ENCODE data around the gene APOL5. TPM values are rescaled to one million over a fixed set of nuclear protein-coding genes. Genes with fewer than 3 reads are reported as not detected.
A peak's percentile ranks its signal among the peaks of the same experiment; 100 is the strongest.

Gene APOL5
- total RNA-seq, 1 donor from 2014 or later: not detected

DNA sequence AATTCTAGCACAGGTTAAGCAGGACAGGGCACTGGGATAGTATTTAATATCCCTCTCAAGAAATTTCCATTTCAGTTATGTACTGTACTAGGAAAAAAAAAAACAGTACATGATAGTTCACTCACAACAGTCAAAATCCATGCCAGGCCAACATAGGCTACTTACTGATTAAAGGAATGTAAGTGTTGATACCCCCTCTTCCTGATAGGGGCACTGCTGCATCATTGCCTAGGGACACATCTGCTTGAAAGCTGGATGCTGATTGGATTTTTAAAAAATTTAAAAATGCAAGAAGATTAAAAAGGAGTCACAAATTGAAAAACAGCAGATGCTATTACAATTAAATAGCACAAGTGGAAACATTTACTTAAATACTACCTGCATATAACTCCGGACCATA lies 43.4 kb downstream of the APOL5 start:
- H3K27me3 Mint-ChIP-seq: peaks cover 13% of the 10 kb centered on the region
- H3K9me3 Mint-ChIP-seq: no peaks in the 10 kb centered on the region
- intact Hi-C loops (cut with micrococcal nuclease): no loop called here
- DNase-seq: peak; percentile 27
- no peaks in the 10 kb centered on the region for H3K36me3 Mint-ChIP-seq (ENCODE audit: low read depth)
- no peak overlapping the region for H3K27ac Mint-ChIP-seq
- no peak overlapping the region for H3K4me3 Mint-ChIP-seq
- no peaks in the 10 kb centered on the region for H3K4me1 Mint-ChIP-seq

DNA sequence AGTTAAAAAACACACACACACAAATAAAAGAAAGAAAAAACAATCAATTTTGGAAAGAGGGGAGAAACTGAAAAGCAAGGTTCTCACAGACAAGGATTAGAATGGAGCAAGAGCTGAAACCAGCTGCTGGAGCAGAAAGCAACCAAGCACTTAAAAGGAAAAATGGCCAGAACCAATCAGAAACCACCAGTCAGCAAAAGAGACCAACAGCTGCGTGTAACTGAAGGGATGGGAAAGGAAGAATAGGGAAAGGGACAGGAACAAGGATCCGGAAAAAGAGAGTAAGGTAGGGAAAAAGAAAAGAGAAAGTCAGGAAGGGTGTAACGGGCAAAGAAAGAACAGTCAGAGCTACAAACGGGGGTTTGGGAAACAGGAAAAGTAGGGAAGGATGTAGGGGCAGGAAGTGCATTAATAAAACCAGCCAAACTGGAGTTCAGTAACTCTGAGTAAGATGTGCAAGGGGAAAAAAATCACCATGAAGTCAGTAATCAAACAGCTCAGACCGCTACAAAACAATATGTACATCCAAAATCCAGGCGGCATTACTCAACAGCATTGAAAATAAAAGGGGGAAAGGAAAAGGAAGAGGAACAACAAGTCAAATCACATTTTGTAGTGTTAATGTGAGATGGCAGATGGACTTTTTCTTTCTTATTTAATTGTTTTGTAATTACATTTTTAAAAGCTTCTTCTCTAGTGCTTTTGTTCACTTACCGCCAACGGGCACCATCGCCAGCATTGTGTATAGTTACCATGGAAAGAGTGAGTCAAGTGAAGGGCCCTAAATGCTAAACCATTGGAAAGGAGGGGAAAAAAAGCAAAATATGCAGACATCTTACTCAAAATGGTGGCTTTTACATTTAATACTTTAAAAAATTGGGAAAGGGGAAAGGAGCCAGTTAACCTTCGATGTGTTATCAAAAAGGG lies 49.2 kb downstream of the APOL5 start:
- Mint-ChIP-seq H3K4me3 (no peak overlapping the region), H3K4me1 (no peaks in the 10 kb centered on the region), H3K27ac (no peak overlapping the region), H3K9me3 (no peaks in the 10 kb centered on the region), H3K27me3 (peaks cover 34% of the 10 kb centered on the region), H3K36me3 (ENCODE audit: low read depth) (no peaks in the 10 kb centered on the region)
- intact Hi-C loops (cut with micrococcal nuclease): no loop called here
- DNase-seq: no peak

DNA sequence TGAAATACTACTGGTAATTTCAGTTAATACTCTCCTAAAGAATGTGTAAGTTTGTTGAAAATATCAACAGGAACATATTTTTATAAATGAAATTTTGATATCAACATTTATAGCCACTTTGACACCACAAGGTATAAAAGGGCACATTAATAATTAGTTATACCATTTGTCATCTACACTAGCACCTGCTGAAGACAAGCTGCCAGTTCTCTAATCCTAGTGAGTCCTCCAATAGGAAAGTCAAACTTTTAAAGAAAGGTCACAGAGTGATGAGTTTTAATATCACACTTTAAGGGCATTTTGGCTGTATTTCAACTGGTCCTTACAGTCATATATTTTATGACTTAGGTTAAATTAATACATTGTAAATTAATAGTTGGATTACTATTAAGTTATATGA lies 52.3 kb downstream of the APOL5 start:
- H3K36me3 Mint-ChIP-seq (ENCODE audit: low read depth): no peaks in the 10 kb centered on the region
- H3K27me3 Mint-ChIP-seq: peaks cover 30% of the 10 kb centered on the region
- H3K4me1 Mint-ChIP-seq: no peaks in the 10 kb centered on the region
- intact Hi-C loops (cut with micrococcal nuclease): no loop called here
- no peak overlapping the region for H3K4me3 Mint-ChIP-seq
- DNase-seq: no peak
- H3K27ac Mint-ChIP-seq: no peak overlapping the region
- no peaks in the 10 kb centered on the region for H3K9me3 Mint-ChIP-seq

DNA sequence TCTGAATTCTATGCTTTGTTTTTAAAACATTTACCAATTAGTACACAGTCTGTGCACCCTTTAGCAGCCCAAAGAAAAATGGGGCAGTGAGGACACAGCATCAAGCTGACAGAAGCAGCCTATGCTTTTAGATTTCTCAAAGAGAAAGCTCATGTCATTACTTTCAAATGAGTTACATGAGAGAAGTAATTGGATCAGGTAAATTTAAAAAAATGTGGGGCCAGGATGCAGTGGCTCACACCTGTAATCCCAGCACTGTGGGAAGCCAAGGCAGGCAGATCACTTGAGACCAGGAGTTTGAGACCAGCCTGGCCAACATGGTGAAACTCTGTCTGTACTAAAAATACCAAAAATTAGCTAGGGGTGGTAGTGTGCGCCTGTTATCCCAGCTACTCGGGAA lies 57.7 kb downstream of the APOL5 start:
- H3K4me3 Mint-ChIP-seq: no peak overlapping the region
- H3K27me3 Mint-ChIP-seq: peaks cover 24% of the 10 kb centered on the region
- no peaks in the 10 kb centered on the region for H3K4me1 Mint-ChIP-seq

GRCh38 chr22:35777335-35777975 lies 59.8 kb downstream of the APOL5 start:
- H3K4me1 Mint-ChIP-seq: no peaks in the 10 kb centered on the region
- H3K9me3 Mint-ChIP-seq: no peaks in the 10 kb centered on the region
- peaks cover 16% of the 10 kb centered on the region for H3K27me3 Mint-ChIP-seq
- intact Hi-C loops (cut with micrococcal nuclease): no loop called here
- H3K4me3 Mint-ChIP-seq: no peak overlapping the region
- no peak for DNase-seq
- H3K27ac Mint-ChIP-seq: no peak overlapping the region
- H3K36me3 Mint-ChIP-seq (ENCODE audit: low read depth): no peaks in the 10 kb centered on the region

More for the DNA sequence above, 57.7 kb downstream of the APOL5 start:
- Mint-ChIP-seq H3K36me3 (ENCODE audit: low read depth) (no peaks in the 10 kb centered on the region), H3K27ac (no peak overlapping the region), H3K9me3 (no peaks in the 10 kb centered on the region)
- intact Hi-C loops (cut with micrococcal nuclease): no loop called here
- no peak for DNase-seq

Other genes with a start within 250 kb of the APOL5 start
- gene RASD2, start 177.0 kb upstream of the APOL5 start, total RNA-seq: 0.09 TPM in 1 of 2 replicates, not detected in the other
- gene MB, start 100.5 kb upstream of the APOL5 start, total RNA-seq: 2.7 and 3.7 TPM in 2 replicates
- 21.5 and 22.4 TPM in 2 replicates for gene APOL6, start 69.4 kb upstream of the APOL5 start, total RNA-seq

Measured in activated CD4-positive, alpha-beta T cell treated with anti-CD3 and anti-CD28 coated beads, Interleukin-2, amount 10 ng/mL, durations not matched to agents 24 days and 14 days (primary cell).